HG02678 (cell line): Measurements from ENCODE around the gene ZNF71.
A peak's percentile ranks its signal among the peaks of the same experiment; 100 is the strongest.

Source experiments
- ATAC-seq: cut with Tn5 transposase; IDR thresholded peaks from one replicate; pipeline ENCODE4 v1.9.1; 2021; ENCODE audit warnings: mild to moderate bottlenecking, moderate library complexity; ENCODE audit not compliant: unreplicated experiment

Gene ZNF71

GRCh38 chr19:56594783-56595547 is at the start of gene ZNF71:
ZNF71 (plus strand) TSS chr19:56595302; CDS start chr19:56601559, 6,257 bp downstream.
- peak; percentile 96 for ATAC-seq

GRCh38 chr19:56547535-56547934 is 47.6 kb upstream of the ZNF71 start:
- no peak for ATAC-seq

GRCh38 chr19:56554272-56554869 is 40.7 kb upstream of the ZNF71 start:
- no peak for ATAC-seq

- ATAC-seq, result no peak
Measured at GRCh38 chr19:56562766-56563165, 32.3 kb upstream of the ZNF71 start.

GRCh38 chr19:56566904-56567273 is 28.2 kb upstream of the ZNF71 start:
- peak; percentile 25 for ATAC-seq

GRCh38 chr19:56567274-56568120 is 27.6 kb upstream of the ZNF71 start, which contains the start of gene ZNF470:
ZNF470 (plus strand) TSS chr19:56567468; CDS start chr19:56570312, 2,844 bp downstream.
- ATAC-seq, result peak; percentile 95

GRCh38 chr19:56572589-56572988 is 22.5 kb upstream of the ZNF71 start:
- no peak for ATAC-seq

- ATAC-seq, result no peak
Measured at GRCh38 chr19:56573914-56574313, 21.2 kb upstream of the ZNF71 start.

GRCh38 chr19:56577719-56578602 is 17.1 kb upstream of the ZNF71 start:
- no peak for ATAC-seq

- no peak for ATAC-seq
Measured at GRCh38 chr19:56594446-56594782, 688 bp upstream of the ZNF71 start.

- ATAC-seq, result peak; percentile 13
Measured at GRCh38 chr19:56595548-56595899, 422 bp downstream of the ZNF71 start.

GRCh38 chr19:56596676-56597075 is 1.6 kb downstream of the ZNF71 start:
- no peak for ATAC-seq

GRCh38 chr19:56597696-56598095 is 2.6 kb downstream of the ZNF71 start:
- ATAC-seq, result no peak

- ATAC-seq, result no peak
Measured at GRCh38 chr19:56601375-56601774, 6.3 kb downstream of the ZNF71 start.

- no peak for ATAC-seq
Measured at GRCh38 chr19:56603829-56604228, 8.7 kb downstream of the ZNF71 start.

- ATAC-seq, result no peak
Measured at GRCh38 chr19:56608274-56608964, 13.3 kb downstream of the ZNF71 start.

- no peak for ATAC-seq
Measured at GRCh38 chr19:56611288-56611687, 16.2 kb downstream of the ZNF71 start.

GRCh38 chr19:56612737-56613136 is 17.6 kb downstream of the ZNF71 start:
- ATAC-seq, result no peak

GRCh38 chr19:56613639-56614038 is 18.5 kb downstream of the ZNF71 start:
- no peak for ATAC-seq

- no peak for ATAC-seq
Measured at GRCh38 chr19:56617531-56617930, 22.4 kb downstream of the ZNF71 start.
